GM19099 (cell line): ENCODE results near the gene USP47.

ENCODE experiments used
- POLR2A ChIP-seq: IDR thresholded peaks from 3 replicates; pipeline ENCODE4 v1.6.1; 2011; ENCODE audit warnings: low read depth; ENCODE audit not compliant: insufficient read length; ENCODE audit errors: extremely low read depth

USP47 gene

GRCh38 chr11:11963842-11964773, 122.3 kb downstream of the USP47 start:
- no peak for TF ChIP-seq POLR2A

- TF ChIP-seq POLR2A = no peak
Observed at GRCh38 chr11:11964774-11965150, 123.0 kb downstream of the USP47 start.

GRCh38 chr11:11965192-11965591, 123.4 kb downstream of the USP47 start:
- TF ChIP-seq POLR2A = no peak

- TF ChIP-seq POLR2A = no peak
Observed at GRCh38 chr11:11965656-11966353, 124.0 kb downstream of the USP47 start.

GRCh38 chr11:11966354-11966741, 124.6 kb downstream of the USP47 start:
- no peak for TF ChIP-seq POLR2A

- no peak for TF ChIP-seq POLR2A
Observed at GRCh38 chr11:11966826-11967668, 125.3 kb downstream of the USP47 start.

- TF ChIP-seq POLR2A = no peak
Observed at GRCh38 chr11:11967669-11968510, 126.1 kb downstream of the USP47 start.

GRCh38 chr11:11968511-11969280, 126.9 kb downstream of the USP47 start:
- no peak for TF ChIP-seq POLR2A

- TF ChIP-seq POLR2A = no peak
Observed at GRCh38 chr11:11969380-11970215, 127.8 kb downstream of the USP47 start.

GRCh38 chr11:11970556-11970955, 128.8 kb downstream of the USP47 start:
- TF ChIP-seq POLR2A = no peak

- TF ChIP-seq POLR2A = no peak
Observed at GRCh38 chr11:11971906-11972547, 130.3 kb downstream of the USP47 start.

- no peak for TF ChIP-seq POLR2A
Observed at GRCh38 chr11:11972730-11973341, 131.1 kb downstream of the USP47 start.
